GM12892 (cell line): Measurements from ENCODE around the gene ZNF695.

Source experiments
- POLR2A ChIP-seq: IDR thresholded peaks from 2 replicates; pipeline ENCODE4 v1.6.1; 2011; ENCODE audit warnings: low read depth, low read length, control low read depth
- POLR2AphosphoS5 ChIP-seq: IDR thresholded peaks from 2 replicates; pipeline ENCODE4 v1.6.1; 2011; ENCODE audit warnings: low read depth, low read length, control low read depth
- TAF1 ChIP-seq: IDR thresholded peaks from 2 replicates; pipeline ENCODE4 v1.6.1; 2011; ENCODE audit warnings: low read depth, mild to moderate bottlenecking, control low read depth, low read length, borderline replicate concordance

GRCh38 chr1:246987083-246987690 is 20.7 kb downstream of the ZNF695 start:
- TF ChIP-seq POLR2AphosphoS5 (no peak), POLR2A (no peak), TAF1 (no peak)
